GM23338 (cell line): Measurements from ENCODE around the gene TNFRSF6B. TPM values are rescaled to one million over a fixed set of nuclear protein-coding genes. Genes with fewer than 3 reads are reported as not detected.

ENCODE experiments used
- ATAC-seq: fragments of 200-7000 bp; cut with Tn5 transposase; 3 replicates; pipeline ENCODE4 v1.9.1; 2020
- DNase-seq: peaks from one replicate; pipeline ENCODE4 v3.0.0-alpha.2; 2015; ENCODE audit warnings: low spot score
- H2AFZ ChIP-seq: fragments of 200-600 bp; sonication (generic); 2 replicates; pipeline ENCODE4 v1.8.0; 2016; ENCODE audit warnings: antibody characterized with exemption, mild to moderate bottlenecking, moderate library complexity
- H3F3A ChIP-seq: fragments of 200-600 bp; sonication (generic); replicated peaks from 2 replicates; pipeline ENCODE4 v1.8.0; 2017; ENCODE audit warnings: antibody characterized with exemption, mixed run types, low read depth
- H3K27ac ChIP-seq: fragments of 200-600 bp; sonication (generic); 2 replicates; pipeline ENCODE4 v1.6.1; 2016; ENCODE audit warnings: low read depth
- H3K27me3 ChIP-seq: fragments of 200-600 bp; sonication (generic); 2 replicates; pipeline ENCODE4 v1.8.0; 2016; ENCODE audit warnings: mild to moderate bottlenecking, mixed run types, moderate library complexity; ENCODE audit not compliant: insufficient read depth
- H3K36me3 ChIP-seq: fragments of 200-600 bp; sonication (generic); 2 replicates; pipeline ENCODE4 v1.8.0; 2016; ENCODE audit warnings: mild to moderate bottlenecking; ENCODE audit not compliant: insufficient read depth
- H3K4me1 ChIP-seq: fragments of 200-600 bp; sonication (generic); 2 replicates; pipeline ENCODE4 v1.8.0; 2016; ENCODE audit warnings: mild to moderate bottlenecking, moderate library complexity; ENCODE audit not compliant: insufficient read depth
- H3K4me2 ChIP-seq: fragments of 200-600 bp; sonication (generic); 2 replicates; pipeline ENCODE4 v1.7.1; 2017; ENCODE audit warnings: mixed run types
- H3K4me3 ChIP-seq: fragments of 200-600 bp; sonication (generic); 2 replicates; pipeline ENCODE4 v1.6.1; 2016; ENCODE audit warnings: mixed run types
- H3K79me2 ChIP-seq: fragments of 200-600 bp; sonication (generic); replicated peaks from 2 replicates; pipeline ENCODE4 v1.8.0; 2017; ENCODE audit warnings: mild to moderate bottlenecking; ENCODE audit not compliant: insufficient read depth
- H3K9me2 ChIP-seq: fragments of 200-600 bp; sonication (generic); 2 replicates; pipeline ENCODE4 v1.8.0; 2017; ENCODE audit not compliant: insufficient read depth
- H4K20me1 ChIP-seq: fragments of 200-600 bp; sonication (generic); replicated peaks from 2 replicates; pipeline ENCODE4 v1.8.0; 2017; ENCODE audit warnings: mild to moderate bottlenecking; ENCODE audit not compliant: insufficient read depth
- H3K27ac Mint-ChIP-seq: 2 replicates; pipeline ENCODE4 v1.8.0; 2020; ENCODE audit warnings: inconsistent platforms, mild to moderate bottlenecking, moderate library complexity, mixed read lengths
- H3K27me3 Mint-ChIP-seq: 3 replicates; pipeline ENCODE4 v1.8.0; 2022; ENCODE audit warnings: low read depth, mild to moderate bottlenecking, moderate library complexity, mixed read lengths, inconsistent platforms; ENCODE audit not compliant: insufficient read depth, poor library complexity
- H3K36me3 Mint-ChIP-seq: 3 replicates; pipeline ENCODE4 v1.8.0; 2021; ENCODE audit warnings: low read depth, mild to moderate bottlenecking, inconsistent platforms, moderate library complexity, mixed read lengths
- H3K4me1 Mint-ChIP-seq: 3 replicates; pipeline ENCODE4 v1.8.0; 2020; ENCODE audit warnings: mild to moderate bottlenecking, inconsistent platforms, mixed read lengths
- H3K4me3 Mint-ChIP-seq: 3 replicates; pipeline ENCODE4 v1.8.0; 2021; ENCODE audit warnings: moderate library complexity, mild to moderate bottlenecking, inconsistent platforms, mixed read lengths
- H3K9me3 Mint-ChIP-seq: 3 replicates; pipeline ENCODE4 v1.8.0; 2020; ENCODE audit warnings: moderate library complexity, mild to moderate bottlenecking, inconsistent platforms, mixed read lengths
- ETS1 ChIP-seq: IDR thresholded peaks from 2 replicates; pipeline ENCODE4 v1.6.1; 2016; ENCODE audit warnings: antibody characterized with exemption
- EZH2 ChIP-seq: fragments of 200-600 bp; sonication (generic); IDR thresholded peaks from one replicate; pipeline ENCODE4 v1.8.0; 2017; ENCODE audit warnings: antibody characterized with exemption, mild to moderate bottlenecking, low read depth; ENCODE audit not compliant: unreplicated experiment
- NANOG ChIP-seq: IDR thresholded peaks from 2 replicates; pipeline ENCODE4 v1.6.1; 2016; ENCODE audit warnings: antibody characterized with exemption, borderline replicate concordance
- POLR2AphosphoS5 ChIP-seq: IDR thresholded peaks from 2 replicates; pipeline ENCODE4 v1.6.1; 2016; ENCODE audit warnings: antibody characterized with exemption, low read depth
- ZNF114 ChIP-seq: fragments of 250-450 bp; sonication (Bioruptor Pico); IDR thresholded peaks from 2 replicates; pipeline ENCODE4 v1.5.0; 2020; ENCODE audit warnings: mild to moderate bottlenecking, moderate library complexity
- ZNF462 ChIP-seq: fragments of 250-450 bp; sonication (Bioruptor Pico); IDR thresholded peaks from 2 replicates; pipeline ENCODE4 v1.5.0; 2020; ENCODE audit warnings: mild to moderate bottlenecking, moderate library complexity
- polyA plus RNA-seq: library from polyadenylated mRNA; unstranded; fragments of >200 nt; fragmentation: Nextera tagmentation; extraction: Ambion mirVana; gene quantifications from 2 replicates; pipeline ENCODE4 v1.2.1, GENCODE V29; 2016
- total RNA-seq: library from RNA; depleted of rRNA; stranded (reverse); fragments of >200 nt; shearing (Covaris generic); gene quantifications from 2 replicates; pipeline ENCODE4 v1.2.3, GENCODE V29; 2014

Gene TNFRSF6B
- total and polyA plus RNA-seq, 2 experiments from 2014 or later = 0.28 TPM; not detected in 1

- no peak for TF ChIP-seq ZNF114 (CRISPR knock-in tag)
- no peak for TF ChIP-seq EZH2
- no peak for TF ChIP-seq ZNF462 (CRISPR knock-in tag)
- TF ChIP-seq ETS1 = no peak
- TF ChIP-seq NANOG = no peak
Observed at GRCh38 chr20:63702036-63702665, 5.7 kb downstream of the TNFRSF6B start (continued).

- no peak overlapping the region for H3K4me2 ChIP-seq
- no peaks in the 10 kb centered on the region; the same call in 1 of the 2 replicates for H3K4me1 ChIP-seq
- no peaks in the 10 kb centered on the region for H3K9me2 ChIP-seq
- no peak overlapping the region for H3K4me3 Mint-ChIP-seq
- peaks cover 10% of the 10 kb centered on the region for H3K27me3 Mint-ChIP-seq
- H3K27ac ChIP-seq = no peak overlapping the region
- DNase-seq (no peak), ATAC-seq (no peak)
- no peak overlapping the region for H3K4me3 ChIP-seq
- H3K36me3 ChIP-seq = no peaks in the 10 kb centered on the region
- no peak overlapping the region for H3K27ac Mint-ChIP-seq
- H3K36me3 Mint-ChIP-seq = peaks cover 15% of the 10 kb centered on the region
- TF ChIP-seq POLR2AphosphoS5 (0 out of 2 replicates have a peak, but pooled peaks have one; percentile 24), EZH2 (no peak)
- H3F3A ChIP-seq = peaks cover 6% of the 10 kb centered on the region; the same call in 1 of the 2 replicates
- no peaks in the 10 kb centered on the region for H3K9me3 Mint-ChIP-seq
- H3K27me3 ChIP-seq = no peaks in the 10 kb centered on the region
- H2AFZ ChIP-seq = no peak overlapping the region
- H3K79me2 ChIP-seq = peaks cover 8% of the 10 kb centered on the region
- peaks cover 11% of the 10 kb centered on the region for H4K20me1 ChIP-seq
- peaks cover 5% of the 10 kb centered on the region for H3K4me1 Mint-ChIP-seq
Observed at GRCh38 chr20:63702751-63703470, 6.5 kb downstream of the TNFRSF6B start.
